ENCODE results near the gene CPEB3. TPM values are rescaled to one million over a fixed set of nuclear protein-coding genes. Genes with fewer than 3 reads are reported as not detected.

The CPEB3 gene
- total and polyA plus RNA-seq, 2 donors (not counting 3 experiments of a cell fraction or from before 2014, with no cell fraction given) = 0.80 to 2.2 TPM

- intact Hi-C loops (cut with micrococcal nuclease) (no loop called here), dilution Hi-C loops (cut with MboI; ENCODE audit: extremely low pct_ligation_motif_present, low sequenced_read_pairs) (no loop called here)
- no peak overlapping the region for H3K9ac ChIP-seq (replicated peaks; ENCODE audit: extremely low read depth, insufficient read depth, low read length)
- no peak overlapping the region for H3K4me3 ChIP-seq (replicated peaks in 1 of 3; ENCODE audit: insufficient read depth in 1 of 3, low read depth in 1 of 3, low read length in 3 of 3)
- BruUV-seq (replicated peaks) = no TSS peak
- no peaks in the 10 kb centered on the region for H3K36me3 ChIP-seq (ENCODE audit: control insufficient read depth in 2 of 2, extremely low read depth in 1 of 2, insufficient read depth in 2 of 2, low read length in 2 of 2)
- FAIRE-seq (no peak), DNase-seq (ENCODE audit: low read depth, low spot score) (no peak)
- H3K9me1 ChIP-seq (replicated peaks; ENCODE audit: control insufficient read depth, extremely low read depth, insufficient read depth, low read length) = no peaks in the 10 kb centered on the region
- no peaks in the 10 kb centered on the region for H3K9me3 ChIP-seq (replicated peaks; ENCODE audit: control insufficient read depth, insufficient read depth, low read length)
- no peak overlapping the region for H3K4me2 ChIP-seq (ENCODE audit: insufficient read depth, low read length)
- no peaks in the 10 kb centered on the region for H3K27me3 ChIP-seq (ENCODE audit: control insufficient read depth in 2 of 2, insufficient read depth in 2 of 2, low read length in 2 of 2)
- POLR2A ChIA-PET = no interaction called here
- H2AFZ ChIP-seq (ENCODE audit: low read depth, low read length) = no peak overlapping the region
- CTCF ChIA-PET = interaction anchor here (1.3 to 1.6 kb wide), 2 partner anchors 8 to 31 kb away, joined by 3 to 6 read pairs; no protein-coding TSS in a partner anchor
- no peaks in the 10 kb centered on the region for H3K79me2 ChIP-seq (ENCODE audit: control insufficient read depth, insufficient read depth, low read length)
- H3K27ac ChIP-seq (ENCODE audit: insufficient read depth, low read depth, low read length) = no peak overlapping the region
- TF ChIP-seq JUN (IDR thresholded peaks at IDR 0.05; ENCODE audit: borderline replicate concordance, insufficient read depth, insufficient read length, low read depth) (no peak), EZH2 (IDR thresholded peaks at IDR 0.05; ENCODE audit: borderline replicate concordance, low read depth, low read length, severe bottlenecking) (no peak), CTCF (IDR thresholded peaks at IDR 0.05; ENCODE audit: extremely low read depth in 1 of 2, insufficient read depth in 1 of 2, low read depth in 1 of 2, low read length in 2 of 2) (no peak), POLR2A (IDR thresholded peaks at IDR 0.05; ENCODE audit: low read depth, low read length) (no peak), GATA2 (IDR thresholded peaks at IDR 0.05; ENCODE audit: insufficient read depth, insufficient read length, low read depth, low read length) (no peak), MAX (IDR thresholded peaks at IDR 0.05; ENCODE audit: insufficient read depth, insufficient read length) (no peak), FOS (IDR thresholded peaks at IDR 0.05; ENCODE audit: borderline replicate concordance, insufficient read depth, low read length) (no peak)
- no peaks in the 10 kb centered on the region for H4K20me1 ChIP-seq (replicated peaks; ENCODE audit: control insufficient read depth, extremely low read depth, insufficient read depth, low read length)
- H3K4me1 ChIP-seq (ENCODE audit: control insufficient read depth, extremely low read depth, insufficient read depth, low read length) = no peaks in the 10 kb centered on the region
These were observed 236.1 kb downstream of the CPEB3 start for GRCh38 chr10:92054807-92055206.

Measured in endothelial cell of umbilical vein (primary cell).